HT-29 (cell line): Measurements from ENCODE around the gene NRROS. TPM values are rescaled to one million over a fixed set of nuclear protein-coding genes. Genes with fewer than 3 reads are reported as not detected.

Experiments used
- DNase-seq: peaks from one replicate; pipeline ENCODE4 v3.0.0-alpha.2; 2015; ENCODE audit warnings: low spot score
- total RNA-seq: library from RNA; depleted of rRNA; stranded (reverse); fragments of >200 nt; shearing (Covaris generic); gene quantifications from 2 replicates; pipeline ENCODE4 v1.2.3, GENCODE V29; 2014

The NRROS gene
- total RNA-seq, 1 experiment from 2014 or later: not detected

DNA sequence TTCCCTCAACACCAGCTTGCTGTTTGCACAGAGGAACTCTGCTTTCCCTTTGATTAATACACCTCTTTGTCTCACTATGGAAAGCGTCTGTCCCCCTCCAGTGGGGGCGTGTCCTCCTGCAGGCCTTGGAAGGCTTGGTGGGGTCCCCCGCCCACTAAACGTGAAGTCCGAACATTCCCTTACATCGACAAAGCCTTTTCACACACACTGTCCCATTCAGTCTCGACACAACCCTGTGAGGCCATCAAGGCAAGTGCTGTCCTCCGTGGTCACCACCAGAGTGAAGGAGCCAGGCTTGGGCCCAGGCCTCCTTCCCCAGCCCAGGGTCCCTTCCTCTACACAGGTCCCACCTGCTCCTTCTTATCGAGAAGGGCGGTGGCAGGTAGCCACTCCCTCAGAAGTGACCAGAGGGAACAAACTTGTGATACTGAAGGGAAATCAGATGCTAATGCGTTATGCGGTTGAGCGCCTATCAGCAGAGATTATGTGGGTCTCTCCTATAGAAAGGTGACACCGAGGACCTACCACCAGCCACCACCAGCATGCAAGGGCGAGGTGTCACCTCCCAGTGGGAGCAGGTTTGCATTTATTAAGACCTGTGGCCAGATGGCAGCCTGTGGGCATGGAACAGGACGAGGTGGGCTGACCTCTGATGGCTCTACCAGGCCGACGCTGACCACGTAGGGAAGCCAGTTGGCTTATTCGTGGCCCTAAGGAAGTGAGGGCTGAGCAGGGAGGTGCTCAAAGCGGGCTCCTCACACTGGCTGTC, 6.6 kb downstream of the NRROS start:
- DNase-seq: no peak

- no peak for DNase-seq
Measured at GRCh38 chr3:196646666-196647216, 7.2 kb downstream of the NRROS start.

DNA sequence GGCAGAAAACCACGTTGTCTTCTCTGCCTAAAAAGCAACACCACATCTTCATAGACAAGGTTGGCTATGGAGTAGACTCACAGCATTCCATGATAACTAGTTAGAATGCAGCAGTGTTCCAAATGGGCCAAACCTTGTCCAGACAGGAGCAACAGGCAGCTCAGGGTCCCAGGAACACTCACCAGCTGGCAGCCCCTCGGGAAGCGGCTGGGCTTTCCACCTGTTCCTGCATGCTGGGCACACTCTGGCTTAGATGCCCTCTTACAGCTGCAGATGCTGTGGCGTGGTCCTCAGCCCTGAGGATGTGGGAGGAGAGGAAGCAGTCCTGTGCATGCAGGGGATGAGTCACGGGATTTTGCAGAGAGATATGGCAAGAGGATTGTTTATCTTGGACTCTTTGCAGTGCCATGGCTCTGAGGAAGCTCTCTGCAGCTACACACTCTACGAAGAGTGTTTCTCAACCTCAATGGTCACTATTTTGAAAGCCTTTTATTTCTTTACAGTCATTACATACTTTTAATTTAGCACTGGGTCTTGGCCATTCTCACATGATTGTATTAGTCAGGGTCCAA, 11.3 kb downstream of the NRROS start:
- DNase-seq: peak; percentile 42

GRCh38 chr3:196651819-196652218, 12.3 kb downstream of the NRROS start:
- no peak for DNase-seq

DNA sequence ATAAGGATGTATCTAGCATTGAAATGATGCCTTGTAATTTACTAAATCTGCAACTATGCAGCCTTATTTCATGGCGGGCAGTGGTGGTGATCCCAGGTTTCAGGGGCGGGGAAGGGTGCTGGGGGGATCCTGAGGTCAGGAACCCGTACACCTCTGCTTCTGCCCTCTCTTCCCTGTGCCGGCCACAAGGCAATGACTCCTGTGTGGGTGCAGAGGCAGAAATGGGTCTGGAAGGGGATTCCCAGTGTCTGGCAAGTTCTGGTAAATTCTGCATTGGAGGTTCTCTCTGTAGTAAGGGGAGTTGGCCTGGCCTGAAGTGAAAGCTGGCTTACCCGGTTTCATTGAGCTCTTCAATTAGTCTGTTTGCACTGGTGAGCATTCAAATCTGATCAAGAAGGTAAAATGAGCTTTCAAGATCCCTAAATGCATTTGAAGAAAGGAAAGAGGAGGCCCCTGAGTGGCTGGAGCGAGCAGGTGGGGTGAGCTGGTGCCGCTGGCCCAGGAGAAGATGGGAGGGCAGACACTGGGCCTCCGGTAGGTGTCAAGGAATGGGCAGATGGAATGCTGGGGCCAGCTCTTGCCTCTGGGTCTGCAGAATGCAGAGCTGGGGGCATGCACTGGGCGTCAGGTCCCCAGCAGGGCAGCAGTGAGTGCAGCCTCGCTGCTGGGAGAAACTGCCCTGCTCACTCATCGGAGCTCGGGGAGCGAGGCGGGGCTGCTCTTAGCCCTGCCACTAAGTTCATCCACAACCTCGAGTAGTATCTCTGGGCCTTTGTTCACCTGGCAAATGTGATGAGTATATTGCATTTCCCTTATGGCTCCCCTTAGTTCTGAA, 13.7 kb downstream of the NRROS start:
- no peak for DNase-seq

- no peak for DNase-seq
Measured at GRCh38 chr3:196654006-196654734, 14.7 kb downstream of the NRROS start.

DNA sequence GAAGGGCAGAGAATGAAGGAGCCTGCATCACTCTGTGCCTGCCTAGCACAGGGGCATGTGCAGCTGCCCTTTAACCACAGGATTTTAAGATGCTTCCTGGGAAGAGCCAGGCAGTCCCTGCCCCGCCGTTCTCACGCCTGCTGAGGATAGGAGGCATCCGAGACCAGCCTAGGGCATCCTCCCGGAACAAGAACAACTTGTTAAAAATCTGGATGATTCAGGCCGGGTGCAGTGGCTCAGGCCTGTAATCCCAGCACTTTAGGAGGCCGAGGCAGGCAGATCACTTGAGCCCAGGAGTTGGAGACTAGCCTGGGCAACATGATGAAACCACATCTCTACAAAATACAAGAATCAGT, 15.2 kb downstream of the NRROS start:
- DNase-seq: no peak

DNA sequence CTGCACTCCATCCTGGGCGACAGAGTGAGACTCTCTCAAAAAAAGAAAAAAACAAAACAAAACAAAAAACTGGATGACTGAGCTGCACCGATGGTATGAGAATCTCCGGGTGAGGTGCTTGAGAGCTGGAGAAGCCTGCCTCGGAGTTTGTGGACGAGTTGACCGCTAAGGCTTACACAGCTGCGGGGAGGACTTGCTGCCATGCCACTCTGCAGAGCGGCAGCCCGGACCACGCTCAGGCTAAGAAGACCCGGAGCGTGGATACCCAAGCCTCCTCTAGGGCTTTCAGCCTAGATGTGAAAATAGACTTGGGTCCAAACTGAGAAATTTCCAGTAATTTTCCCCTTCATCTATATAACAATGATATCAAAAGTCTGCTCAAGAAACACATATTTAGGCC, 16.0 kb downstream of the NRROS start:
- DNase-seq: no peak

GRCh38 chr3:196656213-196656612, 16.7 kb downstream of the NRROS start:
- DNase-seq: no peak

DNA sequence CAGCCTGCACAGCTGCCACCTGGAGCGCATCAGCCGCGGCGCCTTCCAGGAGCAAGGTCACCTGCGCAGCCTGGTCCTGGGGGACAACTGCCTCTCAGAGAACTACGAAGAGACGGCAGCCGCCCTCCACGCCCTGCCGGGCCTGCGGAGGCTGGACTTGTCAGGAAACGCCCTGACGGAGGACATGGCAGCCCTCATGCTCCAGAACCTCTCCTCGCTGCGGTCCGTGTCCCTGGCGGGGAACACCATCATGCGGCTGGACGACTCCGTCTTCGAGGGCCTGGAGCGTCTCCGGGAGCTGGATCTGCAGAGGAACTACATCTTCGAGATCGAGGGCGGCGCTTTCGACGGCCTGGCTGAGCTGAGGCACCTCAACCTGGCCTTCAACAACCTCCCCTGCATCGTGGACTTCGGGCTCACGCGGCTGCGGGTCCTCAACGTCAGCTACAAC, 20.4 kb downstream of the NRROS start:
- no peak for DNase-seq

- DNase-seq: peak; percentile 61
Measured at GRCh38 chr3:196660381-196661166, 21.1 kb downstream of the NRROS start.

DNA sequence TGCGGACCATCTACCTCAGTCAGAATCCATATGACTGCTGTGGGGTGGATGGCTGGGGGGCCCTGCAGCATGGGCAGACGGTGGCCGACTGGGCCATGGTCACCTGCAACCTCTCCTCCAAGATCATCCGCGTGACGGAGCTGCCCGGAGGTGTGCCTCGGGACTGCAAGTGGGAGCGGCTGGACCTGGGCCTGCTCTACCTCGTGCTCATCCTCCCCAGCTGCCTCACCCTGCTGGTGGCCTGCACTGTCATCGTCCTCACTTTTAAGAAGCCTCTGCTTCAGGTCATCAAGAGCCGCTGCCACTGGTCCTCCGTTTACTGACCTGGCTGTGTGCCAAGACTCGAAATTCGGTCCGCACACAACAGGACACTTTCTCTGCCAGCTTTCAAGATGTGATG, 21.9 kb downstream of the NRROS start:
- DNase-seq: no peak

DNA sequence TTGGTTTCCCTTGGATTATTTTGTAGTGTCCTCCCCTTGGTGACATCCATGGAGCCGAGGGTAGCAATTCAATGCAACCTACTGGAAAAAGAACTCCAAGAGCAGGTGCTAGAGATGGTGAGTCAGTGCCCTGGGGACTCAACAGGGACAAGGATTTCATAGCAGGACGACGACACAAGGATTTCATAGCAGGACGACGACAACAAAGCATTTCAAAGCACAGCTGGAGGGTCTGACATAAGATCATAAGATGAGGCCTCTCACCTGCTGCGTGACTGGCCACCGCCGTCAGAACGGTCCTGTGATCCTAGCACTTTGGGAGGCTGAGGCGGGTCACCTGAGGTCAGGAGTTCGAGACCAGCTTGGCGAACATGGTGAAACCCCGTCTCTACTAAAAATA, 22.5 kb downstream of the NRROS start:
- no peak for DNase-seq

GRCh38 chr3:196662711-196663571, 23.4 kb downstream of the NRROS start:
- DNase-seq: no peak

GRCh38 chr3:196666001-196666867, 26.7 kb downstream of the NRROS start:
- peak; percentile 48 for DNase-seq

DNA sequence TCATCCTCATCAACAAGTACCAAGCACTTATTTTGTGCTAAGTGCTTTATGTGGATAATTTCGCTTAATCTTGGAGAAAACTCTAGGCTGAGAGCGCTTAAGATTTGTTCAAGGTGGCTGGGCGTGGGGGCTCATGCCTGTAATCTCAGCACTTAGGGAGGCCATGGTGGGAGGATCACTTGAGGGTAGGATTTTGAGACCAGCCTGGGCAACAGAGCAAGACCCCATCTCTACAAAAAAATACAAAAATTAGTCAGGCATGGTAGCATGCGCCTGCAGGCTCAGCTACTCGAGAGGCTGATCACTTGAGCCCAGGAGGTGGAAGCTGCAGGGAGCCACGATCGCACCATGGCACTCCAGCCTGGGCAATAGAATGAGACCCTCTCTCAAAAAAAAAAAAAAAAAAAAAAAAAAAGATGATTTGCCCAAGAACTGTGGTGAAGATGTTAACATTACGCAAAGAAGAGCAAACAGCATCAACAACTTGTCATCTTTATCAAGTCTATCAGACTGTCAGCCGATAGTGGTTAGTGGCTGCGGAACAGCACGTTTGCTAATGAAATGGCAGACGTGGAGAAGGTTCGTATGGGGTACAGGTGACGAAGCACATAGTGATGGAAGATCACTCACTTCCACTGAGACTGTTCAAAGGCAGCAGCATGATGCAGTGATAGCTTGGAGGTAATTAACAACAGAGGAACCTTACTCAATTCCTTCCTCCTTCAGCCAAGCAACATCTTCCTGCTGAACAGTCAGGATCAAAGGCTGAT, 27.7 kb downstream of the NRROS start:
- DNase-seq: no peak

DNA sequence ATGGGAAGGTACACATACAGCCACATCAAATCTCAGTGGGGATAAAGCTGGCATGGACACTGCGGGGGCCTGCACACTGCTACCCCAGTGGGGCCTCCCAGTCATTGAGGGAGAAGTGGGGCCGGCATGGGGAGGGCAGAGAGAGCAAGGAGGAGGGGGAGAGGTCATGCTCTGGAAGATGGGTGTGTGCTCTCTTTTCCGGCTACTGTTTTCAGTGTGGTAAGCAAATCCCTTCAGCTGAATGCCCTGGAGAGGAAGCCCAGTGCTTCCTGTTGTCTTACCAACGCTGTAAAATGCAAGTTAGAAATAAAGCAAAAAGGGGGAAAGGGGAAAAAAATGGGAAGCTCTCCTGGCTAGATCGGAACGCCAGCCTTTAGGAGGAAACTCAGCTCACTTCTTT, 30.8 kb downstream of the NRROS start:
- DNase-seq: no peak

GRCh38 chr3:196673632-196674031, 34.1 kb downstream of the NRROS start:
- no peak for DNase-seq
